Suprapubic skin (tissue), 4 donors: ENCODE measurements around the gene MT1E. TPM values are rescaled to one million over a fixed set of nuclear protein-coding genes. Genes with fewer than 3 reads are reported as not detected.

Source experiments
- DNase-seq, 2 donors: peaks; one replicate each; pipeline ENCODE4 v3.0.0-alpha.2; 2019; ENCODE audit warnings: low spot score in 2 of 2
- H3K27ac ChIP-seq: fragments of 200-600 bp; sonication (generic); one replicate; pipeline ENCODE4 v1.5.1; 2019
- H3K27me3 ChIP-seq: fragments of 200-600 bp; sonication (generic); one replicate; pipeline ENCODE4 v1.5.1; 2019
- H3K36me3 ChIP-seq: fragments of 200-600 bp; sonication (generic); one replicate; pipeline ENCODE4 v1.5.1; 2019
- H3K4me1 ChIP-seq: fragments of 200-600 bp; sonication (generic); one replicate; pipeline ENCODE4 v1.5.1; 2019
- H3K4me3 ChIP-seq: fragments of 200-600 bp; sonication (generic); one replicate; pipeline ENCODE4 v1.5.1; 2019; ENCODE audit warnings: mild to moderate bottlenecking
- H3K9me3 ChIP-seq: fragments of 200-600 bp; sonication (generic); one replicate; pipeline ENCODE4 v1.5.1; 2019
- EP300 ChIP-seq: sonication (generic); formaldehyde crosslinking; IDR thresholded peaks from one replicate; pipeline ENCODE4 v1.6.1; 2017; ENCODE audit warnings: antibody characterized with exemption
- POLR2A ChIP-seq, 2 donors: fragments of 450-650 bp; IDR thresholded peaks; one replicate each; pipeline ENCODE4 v1.6.1; 2017; ENCODE audit warnings: antibody characterized with exemption in 2 of 2, mild to moderate bottlenecking in 2 of 2, moderate library complexity in 2 of 2
- POLR2AphosphoS5 ChIP-seq, 3 donors: sonication (generic); formaldehyde crosslinking; IDR thresholded peaks; one replicate each; pipeline ENCODE4 v1.6.1; 2017; ENCODE audit warnings: antibody characterized with exemption in 3 of 3
- WGBS: methylation state at CpG from one replicate; pipeline ENCODE4 v1.1.5; 2018; 5-methylcytosine and 5-hydroxymethylcytosine counted together
- total RNA-seq, 4 donors: library from RNA; depleted of rRNA; stranded (reverse); fragments of >200 nt; gene quantifications; one replicate each; pipeline ENCODE4 v1.1.0, GENCODE V29; 2016
- TF ChIP-seq, protein P1 (sequence below), 2 donors: fragments of 200-600 bp in 1 of 2; fragments of 450-650 bp in 1 of 2; sonication (generic) in 1 of 2; IDR thresholded peaks; one replicate each; pipeline ENCODE4 v1.5.1; 2016 to 2019; ENCODE audit warnings: antibody characterized with exemption in 2 of 2, mild to moderate bottlenecking in 1 of 2, moderate library complexity in 1 of 2

The MT1E gene
- total RNA-seq, 4 donors from 2014 or later: 454 to 1,259 (median 584) TPM

GRCh38 chr16:56653218-56653617 lies 27.6 kb downstream of the MT1E start:
- H3K27ac ChIP-seq: no peak overlapping the region
- no peaks in the 10 kb centered on the region for H3K9me3 ChIP-seq
- H3K27me3 ChIP-seq: peaks cover 13% of the 10 kb centered on the region
- no peak for TF ChIP-seq POLR2A (IDR thresholded peaks at IDR 0.05)
- TF ChIP-seq, protein P1, sequence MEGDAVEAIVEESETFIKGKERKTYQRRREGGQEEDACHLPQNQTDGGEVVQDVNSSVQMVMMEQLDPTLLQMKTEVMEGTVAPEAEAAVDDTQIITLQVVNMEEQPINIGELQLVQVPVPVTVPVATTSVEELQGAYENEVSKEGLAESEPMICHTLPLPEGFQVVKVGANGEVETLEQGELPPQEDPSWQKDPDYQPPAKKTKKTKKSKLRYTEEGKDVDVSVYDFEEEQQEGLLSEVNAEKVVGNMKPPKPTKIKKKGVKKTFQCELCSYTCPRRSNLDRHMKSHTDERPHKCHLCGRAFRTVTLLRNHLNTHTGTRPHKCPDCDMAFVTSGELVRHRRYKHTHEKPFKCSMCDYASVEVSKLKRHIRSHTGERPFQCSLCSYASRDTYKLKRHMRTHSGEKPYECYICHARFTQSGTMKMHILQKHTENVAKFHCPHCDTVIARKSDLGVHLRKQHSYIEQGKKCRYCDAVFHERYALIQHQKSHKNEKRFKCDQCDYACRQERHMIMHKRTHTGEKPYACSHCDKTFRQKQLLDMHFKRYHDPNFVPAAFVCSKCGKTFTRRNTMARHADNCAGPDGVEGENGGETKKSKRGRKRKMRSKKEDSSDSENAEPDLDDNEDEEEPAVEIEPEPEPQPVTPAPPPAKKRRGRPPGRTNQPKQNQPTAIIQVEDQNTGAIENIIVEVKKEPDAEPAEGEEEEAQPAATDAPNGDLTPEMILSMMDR (IDR thresholded peaks at IDR 0.05): no peak
- no peaks in the 10 kb centered on the region for H3K36me3 ChIP-seq
- WGBS: 76% methylated on average over 7 of the region's 7 CpGs
- no peak overlapping the region for H3K4me3 ChIP-seq
- DNase-seq: no peak
- H3K4me1 ChIP-seq: peaks cover 12% of the 10 kb centered on the region

- peaks cover 19% of the 10 kb centered on the region for H3K4me1 ChIP-seq
- TF ChIP-seq, protein P1 (IDR thresholded peaks at IDR 0.05): no peak
- peak in 1 of 2 donors; percentile 15 for TF ChIP-seq POLR2A (IDR thresholded peaks at IDR 0.05)
- H3K4me3 ChIP-seq: peak within 1 kb of the TSS; percentile 66
- WGBS: 2% methylated on average over 19 of the region's 46 CpGs
- peaks cover 8% of the 10 kb centered on the region for H3K27me3 ChIP-seq
- peak; percentile 90 to 91 for DNase-seq
- no peaks in the 10 kb centered on the region for H3K9me3 ChIP-seq
- no peaks in the 10 kb centered on the region for H3K36me3 ChIP-seq
- H3K27ac ChIP-seq: peak within 1 kb of the TSS; percentile 56
Measured at GRCh38 chr16:56657555-56658326, 32.2 kb downstream of the MT1E start, which contains the start of gene MT1F. MT1F (plus strand) TSS chr16:56657959; CDS start chr16:56658059, 100 bp downstream.

- TF ChIP-seq, protein P1 (IDR thresholded peaks at IDR 0.05): no peak
- TF ChIP-seq EP300 (no peak), POLR2AphosphoS5 (IDR thresholded peaks at IDR 0.05) (no peak), POLR2A (IDR thresholded peaks at IDR 0.05) (no peak)
- Histone ChIP-seq H3K36me3 (no peaks in the 10 kb centered on the region), H3K4me3 (peak overlapping the region; percentile 66), H3K27me3 (peaks cover 15% of the 10 kb centered on the region), H3K4me1 (peaks cover 25% of the 10 kb centered on the region), H3K9me3 (no peaks in the 10 kb centered on the region), H3K27ac (no peak overlapping the region)
- WGBS: 53% methylated on average over 8 of the region's 10 CpGs
- DNase-seq: peak in 1 of 2 donors; percentile 77
Measured at GRCh38 chr16:56658327-56658875, 32.8 kb downstream of the MT1E start.

DNA sequence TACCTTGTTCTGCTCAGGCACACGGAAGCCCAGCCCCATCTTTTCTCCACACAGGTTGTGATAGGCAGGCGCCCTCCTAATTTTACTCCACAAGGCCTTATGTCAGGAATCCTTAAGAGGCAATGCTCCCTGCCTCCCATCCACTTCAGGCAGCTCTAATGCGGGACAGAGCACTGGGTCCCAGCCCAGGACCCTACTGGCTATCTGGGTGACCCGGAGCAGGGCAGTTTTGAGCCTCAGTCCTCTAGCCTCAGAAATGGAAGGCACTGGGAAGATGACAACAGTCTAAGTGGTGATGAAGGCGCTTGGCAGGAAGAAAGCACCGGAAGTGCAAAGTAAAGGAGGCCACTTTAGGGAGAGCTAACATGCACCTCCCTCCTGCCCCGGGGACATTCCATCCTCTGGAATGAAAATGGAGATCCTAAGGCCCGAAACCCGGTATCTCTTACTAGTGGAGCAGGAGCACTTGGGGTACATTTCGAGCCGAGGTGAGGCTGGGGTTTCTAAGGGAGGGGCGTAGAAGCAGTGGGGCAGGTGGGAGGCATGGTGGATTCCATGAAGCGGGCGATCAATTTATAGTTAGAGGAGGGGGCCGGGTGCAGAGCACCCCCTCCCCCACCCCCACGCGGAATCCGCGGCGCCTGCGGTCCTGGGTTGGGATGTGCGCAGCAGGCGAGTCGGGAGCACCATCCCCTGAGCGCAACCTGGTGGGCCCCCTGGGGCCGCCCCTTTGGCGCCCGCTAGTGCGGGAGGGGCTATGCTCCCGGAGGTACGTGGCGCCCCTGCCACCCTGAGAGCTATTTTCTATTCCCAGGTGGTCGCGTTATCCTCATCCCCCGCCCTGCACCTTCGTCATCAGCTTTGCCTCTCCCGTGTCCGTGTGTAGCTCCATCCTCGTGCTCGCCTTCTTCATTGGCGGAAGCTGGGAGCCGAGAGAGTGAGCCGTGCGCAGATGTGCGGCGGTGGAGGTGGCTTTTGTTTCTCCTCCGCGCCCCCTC lies 37.1 kb downstream of the MT1E start:
- WGBS: 31% methylated on average over 38 of the region's 48 CpGs
- Histone ChIP-seq H3K27ac (no peak overlapping the region), H3K4me3 (peak overlapping the region; percentile 10), H3K4me1 (peaks cover 31% of the 10 kb centered on the region), H3K36me3 (no peaks in the 10 kb centered on the region), H3K9me3 (no peaks in the 10 kb centered on the region), H3K27me3 (peaks cover 30% of the 10 kb centered on the region)
- no peak for DNase-seq
- TF ChIP-seq POLR2AphosphoS5 (IDR thresholded peaks at IDR 0.05) (no peak), EP300 (no peak), POLR2A (IDR thresholded peaks at IDR 0.05) (no peak)
- TF ChIP-seq, protein P1 (IDR thresholded peaks at IDR 0.05): no peak
